D721Med (cell line): ENCODE measurements around the gene GPRIN1.

Experiments used
- DNase-seq: peaks from one replicate; pipeline ENCODE4 v3.0.0; 2011; ENCODE audit warnings: low spot score; ENCODE audit not compliant: insufficient read length
- FAIRE-seq: peaks from 2 replicates; lab custom pipeline; 2011; peaks lifted over from hg19 to GRCh38; lab: Jason Lieb, UNC
- TF ChIP-seq, protein P1 (sequence below): IDR thresholded peaks from 2 replicates; pipeline ENCODE4 v1.5.1; 2012; ENCODE audit warnings: mild to moderate bottlenecking, control low read depth; ENCODE audit not compliant: insufficient read depth; ENCODE audit errors: missing control alignments

The GPRIN1 gene

DNA sequence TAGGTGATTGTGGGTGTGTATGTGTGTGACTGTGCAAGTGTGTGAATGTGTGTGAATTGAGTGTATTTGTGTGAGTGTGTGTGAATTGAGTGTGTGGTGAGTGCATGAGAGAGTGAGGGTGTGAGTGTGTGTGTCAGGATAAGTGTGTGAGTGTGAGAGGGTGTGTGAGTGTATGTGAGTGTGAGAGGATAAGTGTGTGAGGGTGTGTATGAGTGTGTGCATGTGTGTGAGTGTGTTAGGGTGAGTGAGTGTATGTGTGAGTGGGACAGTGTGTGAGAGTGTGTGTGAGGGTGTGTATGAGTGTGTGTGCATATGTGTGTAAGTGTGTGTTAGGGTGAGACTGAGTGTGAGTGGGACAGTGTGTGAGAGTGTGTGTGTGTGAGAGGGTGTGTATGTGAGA, 21.7 kb downstream of the GPRIN1 start:
- FAIRE-seq (no peak), DNase-seq (no peak)
- TF ChIP-seq, protein P1, sequence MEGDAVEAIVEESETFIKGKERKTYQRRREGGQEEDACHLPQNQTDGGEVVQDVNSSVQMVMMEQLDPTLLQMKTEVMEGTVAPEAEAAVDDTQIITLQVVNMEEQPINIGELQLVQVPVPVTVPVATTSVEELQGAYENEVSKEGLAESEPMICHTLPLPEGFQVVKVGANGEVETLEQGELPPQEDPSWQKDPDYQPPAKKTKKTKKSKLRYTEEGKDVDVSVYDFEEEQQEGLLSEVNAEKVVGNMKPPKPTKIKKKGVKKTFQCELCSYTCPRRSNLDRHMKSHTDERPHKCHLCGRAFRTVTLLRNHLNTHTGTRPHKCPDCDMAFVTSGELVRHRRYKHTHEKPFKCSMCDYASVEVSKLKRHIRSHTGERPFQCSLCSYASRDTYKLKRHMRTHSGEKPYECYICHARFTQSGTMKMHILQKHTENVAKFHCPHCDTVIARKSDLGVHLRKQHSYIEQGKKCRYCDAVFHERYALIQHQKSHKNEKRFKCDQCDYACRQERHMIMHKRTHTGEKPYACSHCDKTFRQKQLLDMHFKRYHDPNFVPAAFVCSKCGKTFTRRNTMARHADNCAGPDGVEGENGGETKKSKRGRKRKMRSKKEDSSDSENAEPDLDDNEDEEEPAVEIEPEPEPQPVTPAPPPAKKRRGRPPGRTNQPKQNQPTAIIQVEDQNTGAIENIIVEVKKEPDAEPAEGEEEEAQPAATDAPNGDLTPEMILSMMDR: no peak

DNA sequence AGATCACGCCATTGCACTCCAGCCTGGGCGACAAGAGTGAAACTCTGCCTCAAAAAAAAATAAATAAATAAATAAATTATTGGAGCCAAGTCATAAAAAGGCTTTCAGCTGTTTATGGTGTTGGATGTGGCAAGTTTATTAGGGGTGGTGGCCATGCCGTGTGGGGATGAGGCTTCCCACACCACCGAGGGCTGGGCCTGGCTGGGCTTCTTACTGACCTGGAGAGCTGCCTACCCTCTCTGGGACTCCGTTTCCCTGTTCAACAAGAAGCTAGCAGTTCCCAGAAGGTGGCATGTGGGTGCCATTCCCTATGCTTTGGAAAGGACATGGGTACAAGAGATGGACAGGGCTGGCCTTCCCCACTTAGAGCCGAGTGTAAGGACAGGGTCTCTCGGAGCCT, 22.6 kb downstream of the GPRIN1 start:
- TF ChIP-seq, protein P1: no peak
- FAIRE-seq (no peak), DNase-seq (no peak)

DNA sequence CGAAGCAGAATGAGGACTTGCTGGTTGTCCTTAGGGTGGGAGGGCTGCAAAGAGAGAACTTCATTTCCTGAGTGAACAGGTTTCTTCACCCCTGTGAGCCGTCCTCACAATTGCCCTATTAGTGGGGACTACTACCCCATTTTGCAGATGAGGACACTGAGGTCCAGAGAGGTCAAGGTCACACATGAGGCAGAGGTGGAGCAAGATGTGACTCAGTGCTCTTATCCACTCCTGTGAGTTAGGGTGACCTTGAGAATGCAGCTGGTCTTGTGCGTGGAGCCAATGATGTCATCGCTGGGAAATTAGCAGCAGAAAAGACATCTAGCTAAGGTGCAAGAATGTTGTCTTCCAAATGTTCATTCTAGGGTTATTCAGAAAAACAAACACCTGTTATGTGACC, 26.9 kb downstream of the GPRIN1 start:
- FAIRE-seq: no peak
- DNase-seq: no peak
- TF ChIP-seq, protein P1: no peak

DNA sequence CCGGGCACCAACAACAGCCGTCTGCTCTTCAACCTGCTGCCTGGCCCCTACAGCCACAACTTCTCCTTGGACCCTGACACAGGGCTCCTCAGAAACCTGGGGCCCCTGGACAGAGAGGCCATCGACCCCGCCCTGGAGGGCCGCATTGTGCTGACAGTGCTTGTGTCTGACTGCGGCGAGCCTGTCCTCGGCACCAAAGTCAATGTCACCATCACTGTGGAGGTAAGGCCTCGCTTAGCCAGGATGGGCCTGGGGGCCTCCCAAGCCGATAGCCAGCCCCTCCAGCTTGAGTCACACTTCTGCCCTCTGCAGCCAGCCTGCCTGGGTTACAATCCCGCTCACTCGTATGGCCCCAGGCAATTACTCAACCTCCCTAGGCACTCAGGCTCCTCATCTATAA, 28.6 kb downstream of the GPRIN1 start:
- FAIRE-seq (no peak), DNase-seq (no peak)
- TF ChIP-seq, protein P1: no peak

DNA sequence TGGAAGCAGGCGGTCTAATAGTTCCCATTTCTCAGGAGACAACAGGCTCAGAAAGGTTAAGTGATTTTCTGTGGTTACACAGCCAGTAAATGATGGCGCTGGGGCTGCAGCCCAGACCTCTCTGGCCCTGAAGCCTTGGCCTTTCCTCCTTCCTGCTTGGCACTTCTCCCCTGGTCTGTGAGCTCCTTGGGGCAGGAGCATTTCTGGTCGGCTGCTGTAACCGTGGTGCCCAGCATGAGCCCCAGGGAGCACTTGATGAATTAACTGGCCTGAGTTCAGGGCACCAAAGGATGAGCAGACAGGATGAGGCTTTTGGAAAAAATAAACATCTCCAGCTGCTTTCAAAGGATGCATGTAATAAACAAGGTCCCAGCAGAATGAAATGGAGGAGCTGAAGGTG, 30.6 kb downstream of the GPRIN1 start:
- DNase-seq (no peak), FAIRE-seq (no peak)
- TF ChIP-seq, protein P1: no peak

DNA sequence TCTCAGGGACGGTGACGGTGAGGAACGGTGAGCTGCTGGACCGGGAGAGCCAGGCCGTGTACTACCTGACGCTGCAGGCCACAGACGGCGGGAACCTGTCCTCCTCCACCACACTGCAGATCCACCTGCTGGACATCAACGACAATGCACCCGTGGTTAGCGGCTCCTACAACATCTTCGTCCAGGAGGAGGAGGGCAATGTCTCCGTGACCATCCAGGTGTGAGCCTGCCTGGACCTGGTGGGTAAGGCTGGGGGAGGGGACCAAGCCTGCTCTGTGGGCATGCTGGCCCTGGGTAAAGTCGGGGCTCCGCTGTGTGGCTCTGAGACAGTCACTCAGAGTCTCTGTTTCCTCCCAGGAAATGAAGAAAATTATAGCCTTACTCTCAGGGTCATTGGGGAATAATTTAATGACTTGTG, 31.6 kb downstream of the GPRIN1 start:
- no peak for DNase-seq
- TF ChIP-seq, protein P1: no peak
- FAIRE-seq: no peak

DNA sequence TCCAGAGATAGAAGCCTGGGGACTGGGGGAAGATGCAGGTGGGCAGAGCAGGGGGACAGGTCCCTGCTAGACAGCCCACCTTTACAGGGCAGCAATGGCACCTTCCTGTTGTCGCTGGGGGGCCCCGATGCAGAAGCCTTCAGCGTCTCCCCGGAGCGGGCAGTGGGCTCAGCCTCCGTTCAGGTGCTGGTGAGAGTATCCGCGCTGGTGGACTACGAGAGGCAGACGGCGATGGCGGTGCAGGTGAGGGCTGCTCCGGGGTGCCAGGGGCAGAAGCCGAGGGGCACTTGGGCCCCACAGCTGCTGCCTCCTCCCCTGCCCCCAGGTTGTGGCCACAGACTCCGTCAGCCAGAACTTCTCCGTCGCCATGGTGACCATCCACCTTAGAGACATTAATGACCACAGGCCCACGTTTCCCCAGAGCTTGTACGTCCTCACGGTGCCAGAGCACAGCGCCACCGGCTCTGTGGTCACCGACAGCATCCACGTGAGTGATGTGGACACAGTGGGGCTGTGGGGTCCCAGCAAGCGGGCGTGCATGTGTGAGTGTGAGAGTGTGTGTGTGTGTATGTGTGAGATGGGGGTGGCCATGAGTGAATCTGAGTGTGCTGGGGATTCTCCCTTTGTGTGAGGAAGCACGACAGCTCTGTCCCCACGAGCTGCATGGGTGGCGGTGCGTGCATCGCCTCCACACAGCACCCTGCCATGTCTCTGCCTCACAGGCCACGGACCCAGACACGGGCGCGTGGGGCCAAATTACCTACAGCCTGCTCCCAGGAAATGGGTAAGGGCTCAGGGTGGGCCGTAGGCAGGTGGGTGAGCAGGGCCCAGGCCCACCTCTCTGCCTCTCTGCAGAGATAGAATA, 32.4 kb downstream of the GPRIN1 start:
- TF ChIP-seq, protein P1: no peak
- DNase-seq: no peak
- no peak for FAIRE-seq
